Measurements from ENCODE around the gene SLC1A3. TPM values are rescaled to one million over a fixed set of nuclear protein-coding genes. Genes with fewer than 3 reads are reported as not detected.

The SLC1A3 gene
- total RNA-seq, 1 experiment from 2014 or later = 58.8 TPM

GRCh38 chr5:36685631-36686288 lies 79.4 kb downstream of the SLC1A3 start:
- no peak for DNase-seq (ENCODE audit: low read depth)

- DNase-seq (ENCODE audit: low read depth) = no peak
Observed at GRCh38 chr5:36686881-36687280, 80.5 kb downstream of the SLC1A3 start.

GRCh38 chr5:36688722-36689121 lies 82.3 kb downstream of the SLC1A3 start:
- peak; percentile 23 for DNase-seq (ENCODE audit: low read depth)

- peak; percentile 81 for DNase-seq (ENCODE audit: low read depth)
Observed at GRCh38 chr5:36689225-36689624, 82.8 kb downstream of the SLC1A3 start.

GRCh38 chr5:36690041-36690961 lies 83.9 kb downstream of the SLC1A3 start:
- peak; percentile 87 for DNase-seq (ENCODE audit: low read depth)

- DNase-seq (ENCODE audit: low read depth) = no peak
Observed at GRCh38 chr5:36691226-36691625, 84.8 kb downstream of the SLC1A3 start.

GRCh38 chr5:36691696-36692371 lies 85.4 kb downstream of the SLC1A3 start:
- DNase-seq (ENCODE audit: low read depth) = peak; percentile 74

GRCh38 chr5:36692791-36693763 lies 86.7 kb downstream of the SLC1A3 start:
- DNase-seq (ENCODE audit: low read depth) = peak; percentile 82

- DNase-seq (ENCODE audit: low read depth) = peak; percentile 50
Observed at GRCh38 chr5:36694351-36694750, 87.9 kb downstream of the SLC1A3 start.

- DNase-seq (ENCODE audit: low read depth) = peak; percentile 59
Observed at GRCh38 chr5:36696059-36696673, 89.8 kb downstream of the SLC1A3 start.

GRCh38 chr5:36698031-36698430 lies 91.6 kb downstream of the SLC1A3 start:
- no peak for DNase-seq (ENCODE audit: low read depth)

GRCh38 chr5:36701085-36701698 lies 94.8 kb downstream of the SLC1A3 start:
- DNase-seq (ENCODE audit: low read depth) = no peak

- no peak for DNase-seq (ENCODE audit: low read depth)
Observed at GRCh38 chr5:36703245-36703860, 96.9 kb downstream of the SLC1A3 start.

GRCh38 chr5:36704131-36704530 lies 97.7 kb downstream of the SLC1A3 start:
- DNase-seq (ENCODE audit: low read depth) = no peak

- no peak for DNase-seq (ENCODE audit: low read depth)
Observed at GRCh38 chr5:36705055-36705454, 98.6 kb downstream of the SLC1A3 start.

GRCh38 chr5:36706662-36707061 lies 100.3 kb downstream of the SLC1A3 start:
- DNase-seq (ENCODE audit: low read depth) = no peak

GRCh38 chr5:36708996-36709395 lies 102.6 kb downstream of the SLC1A3 start:
- no peak for DNase-seq (ENCODE audit: low read depth)

- no peak for DNase-seq (ENCODE audit: low read depth)
Observed at GRCh38 chr5:36710039-36710438, 103.6 kb downstream of the SLC1A3 start.

GRCh38 chr5:36712706-36713105 lies 106.3 kb downstream of the SLC1A3 start:
- DNase-seq (ENCODE audit: low read depth) = no peak

- no peak for DNase-seq (ENCODE audit: low read depth)
Observed at GRCh38 chr5:36713541-36713940, 107.1 kb downstream of the SLC1A3 start.
